Uterus (tissue), 4 donors: ENCODE results near the gene WDR81. TPM values are rescaled to one million over a fixed set of nuclear protein-coding genes. Genes with fewer than 3 reads are reported as not detected.
A peak's percentile ranks its signal among the peaks of the same experiment; 100 is the strongest.
"Not testable (repeated sequence)": the region's sequence is repeated elsewhere in the genome, so short reads cannot be mapped to it uniquely, and the experiment has no call there.

Experiments
- DNase-seq, 2 donors: peaks; one replicate each; pipeline ENCODE4 v3.0.0-alpha.2; 2019 to 2020
- H3K27ac ChIP-seq, 2 donors: fragments of 200-600 bp; sonication (generic); 1 replicate in 1 of 2; 2 replicates in 1 of 2; pipeline ENCODE4 v1.5.1; 2016 to 2018
- H3K27me3 ChIP-seq, 2 donors: fragments of 200-600 bp; sonication (generic); one replicate each; pipeline ENCODE4 v1.5.1; 2018 to 2019; ENCODE audit warnings: control low read depth in 1 of 2
- H3K36me3 ChIP-seq, 2 donors: fragments of 200-600 bp; sonication (generic); one replicate each; pipeline ENCODE4 v1.5.1; 2019; ENCODE audit warnings: control low read depth in 1 of 2
- H3K4me1 ChIP-seq, 2 donors: fragments of 200-600 bp; sonication (generic); one replicate each; pipeline ENCODE4 v1.5.1; 2018 to 2019; ENCODE audit warnings: control low read depth in 1 of 2
- H3K4me3 ChIP-seq, 2 donors: fragments of 200-600 bp; sonication (generic); 1 replicate in 1 of 2; 2 replicates in 1 of 2; pipeline ENCODE4 v1.5.1; 2018 to 2019; ENCODE audit warnings: mild to moderate bottlenecking in 1 of 2
- H3K9me3 ChIP-seq, 2 donors: fragments of 200-600 bp; sonication (generic); one replicate each; pipeline ENCODE4 v1.5.1; 2019; ENCODE audit warnings: control low read depth in 1 of 2
- CTCF ChIP-seq, 4 experiments: fragments of 200-600 bp in 2 of 4; fragments of 450-650 bp in 2 of 4; sonication (generic) in 2 of 4; IDR thresholded peaks; one replicate each; pipeline ENCODE4 v1.5.1; 2016 to 2019; ENCODE audit warnings: antibody characterized with exemption in 4 of 4, mild to moderate bottlenecking in 2 of 4, moderate library complexity in 1 of 4
- POLR2A ChIP-seq, 2 donors: fragments of 450-650 bp; IDR thresholded peaks; one replicate each; pipeline ENCODE4 v1.6.1; 2016; ENCODE audit warnings: antibody characterized with exemption in 2 of 2, mild to moderate bottlenecking in 1 of 2, moderate library complexity in 1 of 2
- intact Hi-C: fragments of 100-400 bp; cut with DNase I; formaldehyde crosslinking; loops from one replicate; pipeline ENCODE4 v1.15.1; 2023; ENCODE audit warnings: low total_unique reads
- total RNA-seq, 4 donors: library from RNA; depleted of rRNA in 3 of 4; stranded (reverse); fragments of >200 nt in 3 of 4; gene quantifications; one replicate each; pipeline versions ENCODE4 v1.1.0 to v1.2.4, GENCODE V29; 2014 to 2023
- donor health status: DM: yes; HTN: yes; CAD: no.

The WDR81 gene
- total RNA-seq, 4 donors from 2014 or later, result 23.6 to 40.7 (median 29.9) TPM

- Histone ChIP-seq H3K36me3 (no peaks in the 10 kb centered on the region), H3K27ac (peak overlapping the region; percentile 9 to 14), H3K9me3 (no peaks in the 10 kb centered on the region), H3K27me3 (no peaks in the 10 kb centered on the region), H3K4me3 (no peak overlapping the region), H3K4me1 (peaks cover 0 to 6% of the 10 kb centered on the region in 2 donors)
- no peak for TF ChIP-seq POLR2A (IDR thresholded peaks at IDR 0.05)
- TF ChIP-seq CTCF (IDR thresholded peaks at IDR 0.05), result no peak
- intact Hi-C loops, result no loop called here
- peak in 1 of 2 donors; percentile 32 for DNase-seq
Observed at GRCh38 chr17:1759529-1759928, 35.0 kb downstream of the WDR81 start.

GRCh38 chr17:1762233-1762900 is 37.9 kb downstream of the WDR81 start:
- intact Hi-C loops, result no loop called here
- Histone ChIP-seq H3K27ac (peak overlapping the region; percentile 93 to 95), H3K36me3 (no peaks in the 10 kb centered on the region), H3K4me1 (peaks cover 5 to 8% of the 10 kb centered on the region in 2 donors), H3K27me3 (no peaks in the 10 kb centered on the region), H3K9me3 (no peaks in the 10 kb centered on the region), H3K4me3 (peak overlapping the region; percentile 36 to 56)
- TF ChIP-seq CTCF (IDR thresholded peaks at IDR 0.05) (no peak), POLR2A (IDR thresholded peaks at IDR 0.05) (peak in 1 of 2 donors; percentile 1)
- DNase-seq, result peak; percentile 54 to 55

GRCh38 chr17:1762901-1763898 is 38.7 kb downstream of the WDR81 start:
- Histone ChIP-seq H3K27ac (peak overlapping the region; percentile 93 to 95), H3K4me1 (peaks cover 5 to 8% of the 10 kb centered on the region in 2 donors), H3K9me3 (no peaks in the 10 kb centered on the region), H3K36me3 (no peaks in the 10 kb centered on the region), H3K27me3 (no peaks in the 10 kb centered on the region), H3K4me3 (peak overlapping the region; percentile 36 to 56)
- intact Hi-C loops, result no loop called here
- no peak for TF ChIP-seq CTCF (IDR thresholded peaks at IDR 0.05)
- peak in 1 of 2 donors; percentile 33 for TF ChIP-seq POLR2A (IDR thresholded peaks at IDR 0.05)
- peak; percentile 77 to 85 for DNase-seq

GRCh38 chr17:1764284-1764683 is 39.8 kb downstream of the WDR81 start:
- peak in 1 of 2 donors; percentile 36 for TF ChIP-seq POLR2A (IDR thresholded peaks at IDR 0.05)
- TF ChIP-seq CTCF (IDR thresholded peaks at IDR 0.05), result no peak
- H3K27ac ChIP-seq, result peak overlapping the region; percentile 93 to 95
- no peaks in the 10 kb centered on the region for H3K27me3 ChIP-seq
- no peak overlapping the region for H3K4me3 ChIP-seq
- H3K36me3 ChIP-seq, result no peaks in the 10 kb centered on the region
- H3K9me3 ChIP-seq, result no peaks in the 10 kb centered on the region
- intact Hi-C loops, result no loop called here
- peak; percentile 71 to 80 for DNase-seq
- peaks cover 5 to 8% of the 10 kb centered on the region in 2 donors for H3K4me1 ChIP-seq

GRCh38 chr17:1764705-1765104 is 40.2 kb downstream of the WDR81 start:
- peak overlapping the region; percentile 93 to 95 for H3K27ac ChIP-seq
- intact Hi-C loops, H3K4me1 ChIP-seq, DNase-seq, H3K36me3 ChIP-seq, H3K4me3 ChIP-seq, H3K9me3 ChIP-seq, H3K27me3 ChIP-seq: not testable (repeated sequence)
